ENCODE results near the gene LZTS3.
"Not testable (repeated sequence)": the region's sequence is repeated elsewhere in the genome, so short reads cannot be mapped to it uniquely, and the experiment has no call there.

Gene LZTS3

DNA sequence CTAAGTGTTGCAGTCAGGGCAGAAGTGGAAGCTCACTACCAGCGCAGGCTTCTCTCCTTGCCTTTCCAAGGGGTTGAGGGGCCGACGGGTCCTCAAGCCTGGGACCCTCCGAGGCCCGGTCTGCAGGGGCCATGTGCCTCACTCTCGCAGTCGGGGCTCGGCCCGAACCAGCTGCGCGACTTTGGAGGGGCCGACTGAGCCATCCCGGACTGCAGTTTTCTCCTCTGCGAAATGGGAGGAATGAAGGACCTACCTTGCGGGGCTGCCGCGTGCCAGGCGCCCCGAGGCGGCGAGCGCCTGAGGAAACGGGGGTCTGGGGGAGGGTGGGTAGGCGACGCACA, 5.6 kb downstream of the LZTS3 start:
- DNase-seq (ENCODE audit: low spot score), result no peak

DNA sequence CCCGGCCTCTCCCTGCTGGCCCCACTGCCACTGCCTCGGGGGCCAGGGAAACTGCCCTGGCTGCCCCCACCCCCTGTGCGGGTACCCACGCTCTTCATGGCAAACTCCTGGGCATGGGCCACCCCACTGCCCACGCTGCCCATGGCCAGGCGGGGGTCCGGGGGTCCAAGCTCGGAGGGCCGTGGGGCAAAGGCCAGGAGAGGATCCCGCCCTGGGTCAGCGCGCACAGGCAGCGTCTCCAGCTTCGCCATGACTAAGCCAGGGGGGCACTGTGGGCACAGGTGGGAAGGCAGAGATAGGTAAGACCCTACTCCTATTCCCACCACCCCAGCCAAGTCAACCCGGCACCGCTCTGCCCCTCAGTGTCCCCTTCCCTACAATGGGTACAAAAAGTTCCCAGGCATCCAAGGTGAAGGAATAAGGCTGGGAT, 6.4 kb downstream of the LZTS3 start:
- no peak for DNase-seq (ENCODE audit: low spot score)

DNA sequence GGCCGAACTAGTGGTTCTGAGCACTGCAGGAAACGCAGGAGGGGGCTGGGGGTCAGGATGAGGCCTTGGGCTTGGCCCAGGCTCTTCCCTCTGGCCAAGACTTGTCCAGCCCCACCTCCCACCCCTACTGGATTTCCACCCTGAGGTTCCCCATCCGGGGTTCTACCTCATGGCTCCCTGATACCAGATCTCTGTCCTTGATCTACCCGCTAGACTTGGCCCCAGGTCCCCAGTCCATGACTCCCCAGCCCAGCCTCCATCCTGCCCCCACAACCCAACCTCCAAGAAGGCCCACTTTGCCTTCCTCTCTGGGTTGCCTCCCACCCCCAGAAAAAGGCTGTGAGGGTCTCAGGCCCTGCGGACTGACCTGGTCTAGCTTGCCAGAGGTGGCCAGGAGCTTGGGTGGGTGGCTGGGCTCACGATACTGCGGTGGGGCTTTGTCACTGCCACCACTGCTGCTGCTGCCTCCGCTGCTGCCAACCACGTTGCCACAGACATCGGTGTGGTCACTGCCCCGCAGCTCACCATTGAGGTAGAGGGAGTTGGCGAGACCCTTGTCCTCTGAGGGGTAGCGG, 6.9 kb downstream of the LZTS3 start:
- no peak for DNase-seq (ENCODE audit: low spot score)

DNA sequence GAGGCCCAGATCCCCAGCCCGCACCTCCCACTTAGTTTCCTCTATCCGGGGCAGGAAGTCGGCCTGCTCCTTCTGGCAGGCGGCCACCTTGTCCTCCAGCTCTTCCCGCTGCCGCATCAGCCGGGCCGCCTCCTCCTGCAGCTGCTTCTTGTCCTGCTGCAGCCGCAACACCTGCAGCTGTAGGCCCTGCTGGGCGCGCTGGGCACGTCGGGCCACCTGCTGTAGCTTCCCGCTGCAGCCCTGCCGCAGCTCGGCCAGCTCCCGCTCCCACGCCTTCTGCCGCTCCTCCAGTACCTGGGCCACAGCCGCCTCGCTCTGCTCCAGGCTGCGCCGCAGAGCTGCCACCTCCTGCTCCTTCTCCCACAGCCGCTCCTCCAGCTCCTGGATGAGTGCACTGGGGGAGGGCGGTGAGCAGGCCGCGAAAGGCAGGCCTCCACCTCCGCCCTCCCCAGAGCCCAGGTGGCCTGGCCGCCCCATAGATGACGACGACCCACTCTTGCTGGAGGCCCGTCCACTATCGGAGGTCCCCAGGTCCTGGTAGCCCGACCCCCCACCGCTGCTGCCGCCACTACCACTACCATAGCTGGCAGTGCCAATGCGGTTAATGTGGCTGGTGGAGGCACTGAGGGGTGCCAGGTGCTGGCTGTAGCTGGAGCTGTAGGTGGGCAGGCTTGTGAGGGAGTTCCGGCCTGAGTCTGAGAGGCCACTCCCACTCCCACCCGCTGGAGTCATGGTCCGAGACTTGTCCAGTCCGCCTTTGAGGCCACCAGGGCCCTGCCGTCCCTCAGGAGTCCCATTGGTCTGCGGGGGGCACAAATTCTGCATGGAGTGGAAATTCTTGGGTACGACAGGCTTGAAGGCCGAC, 7.6 kb downstream of the LZTS3 start:
- no peak for DNase-seq (ENCODE audit: low spot score)

DNA sequence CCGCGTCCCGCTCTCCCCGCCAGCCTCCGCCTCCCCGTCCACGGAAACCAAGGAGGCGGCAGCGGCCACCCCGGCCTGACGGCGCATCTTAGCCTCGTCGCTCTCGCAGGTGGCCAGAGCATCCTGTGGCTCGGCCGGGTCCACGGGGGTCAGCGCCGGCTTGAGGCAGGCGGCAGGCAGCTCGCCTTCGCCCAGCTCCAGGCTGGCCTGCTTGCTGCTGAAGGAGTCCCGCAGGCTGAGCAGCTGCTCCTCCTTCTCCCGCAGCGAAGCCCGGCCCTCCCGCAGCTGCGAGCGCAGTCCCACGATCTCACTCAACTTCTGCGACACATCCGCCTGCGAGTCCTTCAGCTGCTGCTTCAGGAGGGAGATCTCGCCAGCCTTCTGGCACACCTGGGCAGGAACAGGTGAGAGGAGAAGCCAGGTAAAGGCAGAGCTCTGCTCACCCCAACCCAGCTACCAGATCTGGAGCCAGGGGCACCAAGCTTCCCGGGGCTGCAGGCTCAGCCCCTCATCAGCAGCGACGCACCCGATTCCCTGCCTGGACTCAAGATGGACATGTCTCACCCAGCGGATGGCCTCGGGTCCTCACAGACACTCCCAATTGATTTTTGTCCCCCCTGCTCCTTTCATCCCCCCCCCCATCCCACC, 8.5 kb downstream of the LZTS3 start:
- DNase-seq (ENCODE audit: low spot score), result no peak

DNA sequence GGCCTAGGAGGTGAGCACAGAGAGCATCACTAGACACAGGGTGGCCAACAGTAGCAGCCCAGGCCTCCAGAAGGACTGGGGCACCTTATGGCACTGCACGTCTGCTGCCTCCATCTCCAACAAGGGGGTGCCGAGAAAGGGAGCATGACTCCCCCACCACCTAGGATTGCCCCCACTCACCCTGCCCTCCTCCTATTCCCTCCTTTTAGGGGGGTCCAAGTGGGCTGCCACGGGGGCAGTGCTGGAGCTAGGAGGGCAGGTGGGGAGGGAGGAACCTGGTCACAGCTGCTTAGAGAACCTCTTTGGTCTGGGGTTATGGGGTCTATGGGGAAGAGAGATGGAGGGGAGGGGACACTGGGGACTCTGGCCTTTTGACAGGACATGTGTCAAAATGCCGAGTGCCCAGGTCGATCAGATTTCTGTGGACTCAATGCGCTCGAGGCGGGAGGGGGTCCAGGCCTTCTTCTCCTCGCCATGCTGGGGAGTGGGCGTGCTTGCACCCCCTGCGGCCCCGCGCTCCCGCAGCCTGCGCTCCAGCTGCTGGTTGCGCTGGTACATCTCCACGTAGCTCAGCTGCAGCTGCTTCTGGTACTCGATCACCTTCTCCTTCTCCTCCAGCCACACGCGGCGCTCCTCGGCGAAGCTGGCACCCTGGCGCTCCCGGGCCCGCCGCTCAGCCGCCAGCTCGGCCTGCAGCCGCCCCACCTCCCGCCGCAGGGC, 9.1 kb downstream of the LZTS3 start:
- no peak for DNase-seq (ENCODE audit: low spot score)

DNA sequence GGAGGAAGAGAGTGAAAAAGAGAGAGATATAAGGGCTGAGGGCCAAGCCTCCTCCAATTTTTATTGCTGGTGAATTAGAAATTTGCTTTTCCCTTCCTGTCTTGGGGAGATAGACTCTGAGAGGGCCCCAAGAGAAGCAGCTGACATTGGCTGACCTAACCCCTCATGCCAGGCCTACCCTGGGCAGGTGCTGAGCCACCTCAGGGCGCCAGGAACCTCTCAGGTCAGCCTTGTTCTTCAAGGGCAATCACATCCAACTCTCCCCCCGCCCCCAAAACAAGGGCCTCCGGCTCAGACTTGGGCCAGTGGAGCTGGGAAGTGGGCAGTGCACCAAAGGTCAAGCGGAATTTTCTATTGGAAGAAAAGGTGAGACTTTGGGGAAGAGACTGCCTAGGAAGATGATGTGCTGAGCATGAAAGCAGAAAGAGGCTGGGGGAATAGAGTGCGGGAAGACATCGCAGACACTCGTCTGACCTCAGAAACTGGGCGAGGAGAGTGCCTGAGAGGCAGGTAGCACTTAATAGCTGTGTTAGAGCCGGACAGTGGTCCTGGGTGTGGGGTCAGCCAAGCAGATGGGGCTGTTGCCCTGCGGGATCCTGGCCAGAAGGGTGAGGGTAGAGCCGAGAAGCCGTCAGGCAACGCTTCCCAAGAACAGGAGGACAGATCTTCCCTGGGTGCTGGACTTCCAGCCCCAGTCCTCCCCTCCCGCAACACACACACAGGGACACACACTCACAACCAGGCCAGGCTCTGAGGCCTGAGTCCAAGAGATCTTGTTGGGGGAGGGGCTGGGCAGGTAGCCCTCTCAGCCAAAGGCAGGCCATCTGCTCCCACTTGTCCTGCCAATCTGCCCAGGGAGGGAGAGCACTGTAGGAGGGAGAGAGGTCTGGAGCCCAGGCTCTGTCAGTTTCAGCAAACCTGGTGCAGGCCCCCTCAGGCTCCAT, 10.0 kb downstream of the LZTS3 start:
- DNase-seq (ENCODE audit: low spot score), result no peak

DNA sequence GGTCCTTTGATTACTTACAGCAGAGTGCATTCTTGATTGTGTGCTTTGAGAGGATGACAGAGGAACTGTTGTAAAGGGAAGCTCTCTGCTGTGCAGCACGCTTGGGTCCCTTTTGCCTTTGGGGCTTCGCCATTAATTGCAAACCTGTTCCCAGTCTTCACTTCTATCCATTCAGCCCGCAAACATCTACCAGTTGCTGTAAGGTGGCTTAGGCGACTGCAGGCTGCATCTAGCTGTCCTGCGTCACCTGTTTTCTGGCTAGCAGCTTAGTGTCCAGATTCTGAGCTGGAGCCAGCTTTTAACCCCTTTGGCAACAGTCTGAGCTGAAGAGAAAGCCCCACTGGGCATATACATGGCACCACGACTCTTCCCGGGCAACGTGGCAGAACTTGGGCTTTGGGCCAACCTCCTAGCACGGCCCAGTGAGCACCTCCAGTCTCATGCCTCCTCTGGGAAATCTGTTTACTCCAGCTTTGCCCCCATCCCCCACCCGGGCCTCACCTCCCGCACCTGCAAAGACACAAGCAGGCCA, 11.2 kb downstream of the LZTS3 start:
- DNase-seq (ENCODE audit: low spot score), result no peak

DNA sequence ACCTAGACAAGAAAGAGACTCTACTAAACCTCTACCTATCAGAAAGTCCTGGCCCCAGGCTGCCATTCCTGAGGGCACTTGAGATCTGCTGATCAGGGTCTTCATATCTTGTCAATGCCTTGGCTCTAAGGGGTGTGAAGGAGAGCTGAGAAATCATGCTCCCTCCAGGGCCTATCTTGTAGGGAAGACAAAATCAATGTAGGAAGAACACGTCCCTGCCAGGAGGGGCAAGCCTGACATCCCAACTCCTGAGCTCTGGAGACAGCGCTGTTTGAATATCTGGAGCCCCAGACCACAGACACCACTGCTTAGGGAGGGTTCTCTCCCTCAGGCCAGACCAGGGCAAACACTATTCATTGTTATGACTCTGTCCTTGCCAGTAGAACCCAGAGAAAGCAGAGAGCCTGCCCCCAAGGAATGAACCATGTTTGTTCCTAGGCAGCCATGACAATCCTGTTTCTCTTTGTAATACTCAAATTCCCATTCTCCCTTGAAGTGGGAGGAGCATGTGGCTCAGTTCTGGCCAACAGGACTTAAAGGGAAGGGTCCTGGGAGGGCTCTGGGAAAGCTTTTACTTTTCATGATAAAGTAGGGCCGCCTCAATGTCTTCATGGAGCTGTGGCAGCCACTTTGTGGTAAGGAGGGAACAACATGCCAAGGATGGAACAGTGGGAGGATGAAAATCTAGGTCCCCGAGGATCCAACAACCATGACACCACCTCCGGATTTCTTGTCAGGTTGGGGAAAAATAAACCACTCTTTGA, 11.9 kb downstream of the LZTS3 start:
- DNase-seq (ENCODE audit: low spot score), result no peak

DNA sequence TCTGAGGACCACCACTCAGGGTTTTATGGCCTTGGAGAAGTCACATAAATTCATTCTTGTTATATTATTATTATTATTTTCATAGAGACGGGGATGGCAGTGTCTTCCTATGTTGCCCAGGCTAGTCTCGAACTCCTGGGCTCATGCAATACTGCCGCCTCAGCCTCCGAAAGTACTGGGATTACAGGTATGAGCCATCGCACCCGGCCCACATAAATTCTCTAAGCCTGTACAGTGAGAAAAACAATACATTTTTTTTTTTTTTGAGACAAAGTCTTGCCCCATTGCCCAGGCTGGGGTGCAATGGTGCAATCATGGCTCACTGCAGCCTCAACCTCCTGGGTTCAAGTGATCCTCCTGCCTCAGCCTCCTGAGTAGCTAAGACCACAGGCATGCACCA, 12.9 kb downstream of the LZTS3 start:
- no peak for DNase-seq (ENCODE audit: low spot score)

DNA sequence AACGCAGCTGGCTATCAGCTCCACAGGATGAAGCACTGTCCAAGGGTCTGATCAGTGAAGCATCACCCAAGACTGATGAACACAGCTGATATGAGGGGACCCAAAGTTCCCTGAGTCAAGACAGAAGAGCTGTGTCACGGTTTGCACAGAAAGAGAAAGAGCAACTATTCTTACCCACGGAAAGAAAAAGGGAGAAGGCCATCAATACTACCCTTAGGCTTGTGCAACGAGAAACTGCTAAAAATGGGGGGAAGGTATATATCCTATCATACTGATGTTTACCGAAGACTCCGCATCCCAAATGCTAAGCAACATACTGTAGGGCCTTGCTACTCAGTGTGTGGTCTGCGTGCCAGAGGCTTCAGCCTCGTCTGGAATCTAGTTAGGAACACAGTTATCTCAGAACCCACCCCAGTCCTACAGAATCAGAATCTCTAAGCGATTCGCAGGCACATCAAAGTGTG, 14.3 kb downstream of the LZTS3 start:
- peak; percentile 37 for DNase-seq (ENCODE audit: low spot score)

DNA sequence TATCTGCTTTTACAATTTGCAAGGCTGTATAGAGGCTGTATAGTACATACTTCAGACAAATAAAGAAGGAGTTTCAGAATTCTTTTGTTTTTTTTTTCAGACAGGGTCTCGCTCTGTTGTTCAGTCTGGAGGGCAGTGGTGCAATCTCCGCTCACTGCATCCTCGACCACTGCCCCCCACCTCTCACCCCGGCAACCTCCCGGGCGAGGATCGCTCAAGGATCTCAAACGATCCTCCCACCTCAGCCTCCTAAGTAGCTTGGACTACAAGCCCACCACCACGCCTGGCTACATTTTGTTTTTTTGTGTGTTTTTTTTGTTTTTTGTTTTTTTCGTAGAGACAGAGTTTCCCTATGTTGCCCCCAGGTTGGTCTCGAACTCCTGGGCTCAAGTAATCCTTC, 15.5 kb downstream of the LZTS3 start:
- no peak for DNase-seq (ENCODE audit: low spot score)

DNA sequence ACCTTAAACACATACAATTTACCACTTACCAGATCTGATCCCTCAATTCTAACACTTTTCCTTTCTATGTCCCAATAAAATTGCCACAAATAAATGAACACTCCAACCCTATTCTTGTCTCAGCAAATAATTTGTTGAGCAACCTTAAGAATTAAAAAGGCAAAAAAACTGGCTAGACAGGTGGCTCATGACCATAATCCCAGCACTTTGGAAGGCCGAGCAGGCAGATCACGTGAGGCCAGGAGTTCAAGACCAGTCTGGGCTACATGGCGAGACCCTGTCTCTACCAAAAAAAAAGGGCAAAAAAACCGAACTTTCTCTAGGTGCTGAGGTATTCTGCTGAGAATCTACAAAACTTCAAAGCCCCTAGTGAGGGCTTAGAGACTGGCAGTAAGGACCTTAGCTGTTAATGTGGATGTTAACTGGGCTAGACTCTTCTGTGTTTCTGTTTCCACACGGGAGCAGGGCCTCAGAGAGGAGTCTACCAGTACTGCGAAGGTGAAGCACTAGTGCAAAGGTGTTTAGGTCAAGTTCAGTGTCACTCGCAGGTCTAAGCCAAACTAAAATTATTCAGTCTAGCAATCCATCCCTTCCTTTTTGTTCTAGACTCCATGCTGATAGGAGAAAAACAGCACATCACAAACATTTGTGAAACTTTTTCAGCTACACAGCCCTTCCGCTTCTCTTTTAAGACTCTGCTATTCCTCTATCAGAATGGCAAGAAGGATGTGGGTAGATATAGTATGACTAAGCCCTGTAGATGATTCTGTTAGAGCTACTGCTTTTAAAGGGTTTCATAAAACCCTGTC, 16.3 kb downstream of the LZTS3 start:
- DNase-seq (ENCODE audit: low spot score), result peak; percentile 78

DNA sequence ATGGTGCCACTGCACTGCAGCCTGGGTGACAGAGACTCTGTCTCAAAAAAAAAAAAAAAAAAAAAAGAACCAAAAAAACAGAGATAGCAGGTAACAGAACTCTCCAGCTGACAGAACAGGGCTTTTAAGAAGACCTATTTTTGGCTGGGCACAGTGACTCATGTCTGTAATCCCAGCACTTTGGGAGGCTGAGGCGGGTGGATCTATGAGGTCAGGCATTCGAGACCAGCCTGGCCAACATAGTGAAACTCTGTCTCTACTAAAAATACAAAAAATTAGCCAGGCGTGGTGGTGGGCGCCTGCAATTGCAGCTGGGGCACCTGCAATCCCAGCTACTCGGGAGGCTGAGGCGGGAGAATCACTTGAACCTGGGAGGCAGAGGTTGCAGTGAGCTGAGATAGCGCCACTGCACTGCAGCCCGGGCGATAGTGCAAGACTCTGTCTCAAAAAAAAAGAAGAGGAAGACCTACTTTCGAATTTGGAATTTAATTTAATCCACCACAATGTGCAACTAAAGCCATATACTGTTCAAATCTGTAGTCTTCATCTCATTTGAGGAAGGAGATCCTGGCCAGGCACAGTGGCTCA, 21.2 kb downstream of the LZTS3 start:
- not testable (repeated sequence) for DNase-seq (ENCODE audit: low spot score)

DNA sequence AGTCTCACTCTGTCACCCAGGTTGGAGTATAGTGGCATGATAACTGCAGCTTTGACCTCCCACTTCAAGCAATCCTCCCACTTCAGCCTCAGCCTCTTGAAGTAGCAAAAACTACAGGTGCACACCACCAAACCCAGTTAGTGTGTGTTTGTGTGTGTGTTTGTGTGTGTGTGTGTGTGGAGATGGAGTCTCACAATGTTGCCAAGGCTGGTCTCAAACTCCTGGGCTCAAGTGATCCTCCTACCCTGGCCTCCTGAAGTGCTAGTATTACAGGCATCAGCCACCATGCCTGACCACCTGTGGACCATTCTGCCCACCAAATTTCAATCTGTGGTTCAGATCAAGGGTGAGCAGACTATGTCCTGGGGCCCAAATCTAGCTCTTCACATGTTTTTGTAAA, 22.4 kb downstream of the LZTS3 start:
- no peak for DNase-seq (ENCODE audit: low spot score)

DNA sequence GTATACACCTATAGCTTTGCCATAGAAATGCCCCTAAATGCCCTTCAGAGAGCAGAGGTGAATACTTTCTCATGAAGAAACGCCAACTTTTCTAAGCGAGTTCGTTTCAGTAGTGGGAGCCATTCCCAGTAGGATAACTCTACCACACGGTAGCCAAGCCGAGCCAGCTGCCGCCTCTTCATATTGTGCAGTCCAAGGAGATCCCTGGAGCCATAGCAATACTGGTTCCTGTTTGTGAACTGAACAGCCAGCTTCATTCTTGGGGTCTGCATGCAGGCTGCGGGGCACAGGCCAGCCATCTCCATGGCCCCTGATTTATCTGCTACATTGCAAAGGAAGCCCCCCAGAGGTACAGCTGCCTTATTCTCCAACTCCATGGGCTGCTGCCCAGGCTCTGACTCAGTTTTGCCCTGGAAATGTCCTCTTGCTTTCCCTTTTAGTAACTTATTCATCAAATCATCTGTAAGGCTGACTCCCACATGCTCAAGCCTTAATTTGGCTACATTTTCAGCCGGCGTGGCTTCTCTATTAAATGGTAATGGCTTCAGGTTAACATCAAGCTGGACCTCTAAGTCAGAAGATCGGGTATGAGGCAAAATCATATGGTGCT, 26.5 kb downstream of the LZTS3 start:
- DNase-seq (ENCODE audit: low spot score), result no peak

DNA sequence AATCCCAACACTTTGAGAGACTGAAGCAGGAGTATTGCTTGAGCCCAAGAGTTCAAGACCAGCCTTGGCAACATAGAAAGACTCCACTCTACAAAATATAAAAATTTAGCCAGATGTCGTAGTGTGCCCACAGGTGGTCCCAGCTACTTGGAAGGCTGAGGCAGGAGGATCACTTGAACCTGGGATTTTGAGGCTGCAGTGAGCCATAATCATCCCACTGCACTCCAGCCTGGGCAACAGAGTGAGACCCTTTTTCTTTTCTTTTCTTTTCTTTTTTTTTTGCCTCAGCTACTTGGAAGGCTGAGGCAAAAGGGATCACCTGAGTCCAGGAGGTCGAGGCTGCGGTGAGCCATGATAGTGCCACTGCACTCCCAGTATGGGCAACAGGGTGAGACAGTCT, 31.6 kb downstream of the LZTS3 start:
- no peak for DNase-seq (ENCODE audit: low spot score)

DNA sequence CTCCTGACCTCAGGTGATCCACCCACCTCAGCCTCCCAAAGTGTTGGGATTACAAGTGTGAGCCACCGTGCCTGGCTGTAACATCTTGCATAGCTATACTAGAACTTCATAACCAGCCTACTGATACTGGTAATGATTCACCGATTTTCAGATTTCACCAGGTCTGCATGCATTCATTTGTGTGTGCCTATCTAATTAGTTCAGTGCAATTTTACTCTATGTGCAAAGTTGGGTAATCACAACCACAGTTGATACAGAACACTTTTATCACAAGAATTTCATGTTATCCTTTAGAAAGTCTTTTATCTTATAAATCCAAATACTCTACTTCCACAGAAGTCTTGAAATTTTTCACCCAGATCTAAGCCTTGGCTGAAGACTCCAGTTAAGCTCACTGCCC, 35.9 kb downstream of the LZTS3 start:
- DNase-seq (ENCODE audit: low spot score), result no peak

Data from activated CD4-positive, alpha-beta T cell treated with anti-CD3 and anti-CD28 coated beads, Interleukin-2, Interleukin-4, amounts not matched to agents 100 ng/mL and 50 ng/mL, durations not matched to agents 16 hours and 8 hours (primary cell).